ENCODE results near the gene C21orf91. TPM values are rescaled to one million over a fixed set of nuclear protein-coding genes. Genes with fewer than 3 reads are reported as not detected.

C21orf91 gene
- total RNA-seq, 1 donor from 2014 or later = 15.1 TPM

GRCh38 chr21:17798796-17799195, 20.4 kb downstream of the C21orf91 start:
- TF ChIP-seq CTCF (IDR thresholded peaks at IDR 0.05) = no peak
- Mint-ChIP-seq H3K4me1 (ENCODE audit: low read depth) (peaks cover 9% of the 10 kb centered on the region), H3K4me3 (ENCODE audit: unreplicated experiment) (no peak overlapping the region), H3K36me3 (ENCODE audit: low read depth) (peaks cover 7% of the 10 kb centered on the region), H3K9me3 (ENCODE audit: low read depth) (no peaks in the 10 kb centered on the region), H3K27ac (ENCODE audit: unreplicated experiment) (no peak overlapping the region), H3K27me3 (ENCODE audit: low read depth) (no peaks in the 10 kb centered on the region)
- DNase-seq (ENCODE audit: low spot score) = no peak

GRCh38 chr21:17797967-17798366, 21.2 kb downstream of the C21orf91 start:
- Mint-ChIP-seq H3K36me3 (ENCODE audit: low read depth) (peaks cover 9% of the 10 kb centered on the region), H3K27ac (ENCODE audit: unreplicated experiment) (no peak overlapping the region), H3K27me3 (ENCODE audit: low read depth) (no peaks in the 10 kb centered on the region), H3K4me3 (ENCODE audit: unreplicated experiment) (no peak overlapping the region), H3K9me3 (ENCODE audit: low read depth) (no peaks in the 10 kb centered on the region), H3K4me1 (ENCODE audit: low read depth) (peaks cover 8% of the 10 kb centered on the region)
- DNase-seq (ENCODE audit: low spot score) = no peak
- TF ChIP-seq CTCF (IDR thresholded peaks at IDR 0.05) = no peak

- Mint-ChIP-seq H3K27ac (ENCODE audit: unreplicated experiment) (no peak overlapping the region), H3K4me3 (ENCODE audit: unreplicated experiment) (no peak overlapping the region), H3K9me3 (ENCODE audit: low read depth) (no peaks in the 10 kb centered on the region), H3K4me1 (ENCODE audit: low read depth) (no peaks in the 10 kb centered on the region), H3K36me3 (ENCODE audit: low read depth) (peaks cover 10% of the 10 kb centered on the region), H3K27me3 (ENCODE audit: low read depth) (no peaks in the 10 kb centered on the region)
- TF ChIP-seq CTCF (IDR thresholded peaks at IDR 0.05) = no peak
- DNase-seq (ENCODE audit: low spot score) = no peak
Observed at GRCh38 chr21:17796503-17796902, 22.7 kb downstream of the C21orf91 start.

- no peak for DNase-seq (ENCODE audit: low spot score)
- Mint-ChIP-seq H3K4me3 (ENCODE audit: unreplicated experiment) (no peak overlapping the region), H3K27me3 (ENCODE audit: low read depth) (no peaks in the 10 kb centered on the region), H3K36me3 (ENCODE audit: low read depth) (peaks cover 10% of the 10 kb centered on the region), H3K27ac (ENCODE audit: unreplicated experiment) (no peak overlapping the region), H3K9me3 (ENCODE audit: low read depth) (no peaks in the 10 kb centered on the region), H3K4me1 (ENCODE audit: low read depth) (no peaks in the 10 kb centered on the region)
- TF ChIP-seq CTCF (IDR thresholded peaks at IDR 0.05) = no peak
Observed at GRCh38 chr21:17796037-17796403, 23.1 kb downstream of the C21orf91 start.

GRCh38 chr21:17795146-17796036, 23.8 kb downstream of the C21orf91 start:
- Mint-ChIP-seq H3K4me3 (ENCODE audit: unreplicated experiment) (no peak overlapping the region), H3K27ac (ENCODE audit: unreplicated experiment) (no peak overlapping the region), H3K36me3 (ENCODE audit: low read depth) (peaks cover 10% of the 10 kb centered on the region), H3K9me3 (ENCODE audit: low read depth) (no peaks in the 10 kb centered on the region), H3K27me3 (ENCODE audit: low read depth) (no peaks in the 10 kb centered on the region), H3K4me1 (ENCODE audit: low read depth) (no peaks in the 10 kb centered on the region)
- no peak for DNase-seq (ENCODE audit: low spot score)
- TF ChIP-seq CTCF (IDR thresholded peaks at IDR 0.05) = no peak
